ENCODE data around the gene ZNF174.

Gene ZNF174

GRCh38 chr16:3443108-3444031, 42.4 kb downstream of the ZNF174 start, which contains the start of the genes NAA60 and ZNF597:
Gene NAA60, plus strand, starts transcription at chr16:3443680. Its CDS starts 32,548 bp downstream, at chr16:3476228.
Gene ZNF597, minus strand, starts transcription at chr16:3443504. Its CDS starts 351 bp downstream, at chr16:3443153.
- DNase-seq (ENCODE audit: low read depth, low spot score), result no peak

GRCh38 chr16:3444032-3444388, 43.0 kb downstream of the ZNF174 start:
- no peak for DNase-seq (ENCODE audit: low read depth, low spot score)

- no peak for DNase-seq (ENCODE audit: low read depth, low spot score)
Observed at GRCh38 chr16:3454093-3454492, 53.1 kb downstream of the ZNF174 start.

- DNase-seq (ENCODE audit: low read depth, low spot score), result no peak
Observed at GRCh38 chr16:3454631-3455147, 53.7 kb downstream of the ZNF174 start.

GRCh38 chr16:3457434-3458252, 56.6 kb downstream of the ZNF174 start:
- DNase-seq (ENCODE audit: low read depth, low spot score), result peak; percentile 56

GRCh38 chr16:3458278-3458851, 57.4 kb downstream of the ZNF174 start:
- no peak for DNase-seq (ENCODE audit: low read depth, low spot score)

GRCh38 chr16:3458852-3459361, 57.9 kb downstream of the ZNF174 start:
- no peak for DNase-seq (ENCODE audit: low read depth, low spot score)

Measured in smooth muscle cell of the brain vasculature (primary cell).